PFSK-1 (cell line): ENCODE data around the gene PGAP3.

Experiments
- FOXP2 ChIP-seq: optimal IDR thresholded peaks from 2 replicates; pipeline ENCODE3; 2011; ENCODE audit warnings: borderline replicate concordance, control low read depth, inconsistent platforms; ENCODE audit not compliant: insufficient read depth; ENCODE audit errors: extremely low read length, extremely low read depth
- POLR2AphosphoS5 ChIP-seq: IDR thresholded peaks from 2 replicates; pipeline ENCODE4 v1.6.1; 2012; ENCODE audit warnings: low read depth, mild to moderate bottlenecking, control low read depth, low read length, moderate library complexity
- SIN3A ChIP-seq: IDR thresholded peaks from 2 replicates; pipeline ENCODE4 v1.6.1; 2012; ENCODE audit warnings: mild to moderate bottlenecking, low read length, moderate library complexity, borderline replicate concordance; ENCODE audit not compliant: insufficient read depth
- TAF1 ChIP-seq: IDR thresholded peaks from 2 replicates; pipeline ENCODE4 v1.6.1; 2012; ENCODE audit warnings: low read length, control low read depth, borderline replicate concordance; ENCODE audit not compliant: insufficient read depth
- TF ChIP-seq, protein P1 (sequence below), 2 experiments: IDR thresholded peaks; 2 replicates each; pipeline versions ENCODE4 v1.6.1 to v1.8.0; 2011 to 2012; ENCODE audit warnings: low read depth in 2 of 2, low read length in 2 of 2, control low read depth in 1 of 2, inconsistent platforms in 1 of 2, mild to moderate bottlenecking in 1 of 2, moderate library complexity in 1 of 2; ENCODE audit not compliant: insufficient read depth in 1 of 2

PGAP3 gene

GRCh38 chr17:39624313-39624712 lies 63.5 kb downstream of the PGAP3 start:
- TF ChIP-seq FOXP2 (no peak), TAF1 (no peak), SIN3A (no peak), POLR2AphosphoS5 (no peak)
- TF ChIP-seq, protein P1, sequence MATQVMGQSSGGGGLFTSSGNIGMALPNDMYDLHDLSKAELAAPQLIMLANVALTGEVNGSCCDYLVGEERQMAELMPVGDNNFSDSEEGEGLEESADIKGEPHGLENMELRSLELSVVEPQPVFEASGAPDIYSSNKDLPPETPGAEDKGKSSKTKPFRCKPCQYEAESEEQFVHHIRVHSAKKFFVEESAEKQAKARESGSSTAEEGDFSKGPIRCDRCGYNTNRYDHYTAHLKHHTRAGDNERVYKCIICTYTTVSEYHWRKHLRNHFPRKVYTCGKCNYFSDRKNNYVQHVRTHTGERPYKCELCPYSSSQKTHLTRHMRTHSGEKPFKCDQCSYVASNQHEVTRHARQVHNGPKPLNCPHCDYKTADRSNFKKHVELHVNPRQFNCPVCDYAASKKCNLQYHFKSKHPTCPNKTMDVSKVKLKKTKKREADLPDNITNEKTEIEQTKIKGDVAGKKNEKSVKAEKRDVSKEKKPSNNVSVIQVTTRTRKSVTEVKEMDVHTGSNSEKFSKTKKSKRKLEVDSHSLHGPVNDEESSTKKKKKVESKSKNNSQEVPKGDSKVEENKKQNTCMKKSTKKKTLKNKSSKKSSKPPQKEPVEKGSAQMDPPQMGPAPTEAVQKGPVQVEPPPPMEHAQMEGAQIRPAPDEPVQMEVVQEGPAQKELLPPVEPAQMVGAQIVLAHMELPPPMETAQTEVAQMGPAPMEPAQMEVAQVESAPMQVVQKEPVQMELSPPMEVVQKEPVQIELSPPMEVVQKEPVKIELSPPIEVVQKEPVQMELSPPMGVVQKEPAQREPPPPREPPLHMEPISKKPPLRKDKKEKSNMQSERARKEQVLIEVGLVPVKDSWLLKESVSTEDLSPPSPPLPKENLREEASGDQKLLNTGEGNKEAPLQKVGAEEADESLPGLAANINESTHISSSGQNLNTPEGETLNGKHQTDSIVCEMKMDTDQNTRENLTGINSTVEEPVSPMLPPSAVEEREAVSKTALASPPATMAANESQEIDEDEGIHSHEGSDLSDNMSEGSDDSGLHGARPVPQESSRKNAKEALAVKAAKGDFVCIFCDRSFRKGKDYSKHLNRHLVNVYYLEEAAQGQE (IDR thresholded peaks at IDR 0.05; ENCODE audit: insufficient read depth in 1 of 2, low read depth in 2 of 2, low read length in 2 of 2), result no peak

DNA sequence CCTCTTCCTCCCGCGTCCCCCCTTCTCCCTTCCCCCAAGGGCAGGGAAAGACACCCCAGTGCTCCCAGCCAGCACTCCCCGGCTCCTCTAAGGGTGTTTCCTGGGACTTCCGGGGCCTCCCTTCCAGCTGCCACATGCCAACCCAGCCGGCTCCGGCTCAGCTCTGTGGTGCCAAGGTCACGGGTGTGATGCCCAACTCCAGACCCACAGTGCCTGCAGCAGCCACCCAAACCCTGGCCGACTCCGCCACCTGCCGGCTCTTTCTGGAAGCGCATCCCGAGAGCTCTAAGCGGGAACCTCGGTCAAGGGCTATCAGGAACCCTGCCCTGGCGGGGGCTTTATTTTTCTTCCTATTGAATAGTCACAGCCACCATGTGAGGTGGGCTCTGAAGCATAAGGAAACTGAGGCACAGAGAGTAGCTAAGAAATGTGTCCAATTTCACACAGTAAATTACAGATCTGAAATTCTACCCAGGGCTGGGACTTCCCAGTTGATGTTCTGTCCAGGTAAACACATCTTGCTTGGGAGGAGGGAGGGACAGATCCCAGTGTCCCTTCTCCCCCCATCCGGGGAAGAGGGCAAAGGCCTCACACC lies 64.4 kb downstream of the PGAP3 start:
- TF ChIP-seq, protein P1 (IDR thresholded peaks at IDR 0.05; ENCODE audit: insufficient read depth in 1 of 2, low read depth in 2 of 2, low read length in 2 of 2), result 0 out of 4 replicates have a peak, but pooled peaks of 1 of the 2 experiments have one; percentile 41
- no peak for TF ChIP-seq FOXP2

- TF ChIP-seq POLR2AphosphoS5 (no peak), SIN3A (no peak), FOXP2 (no peak), TAF1 (no peak)
- TF ChIP-seq, protein P1 (IDR thresholded peaks at IDR 0.05; ENCODE audit: insufficient read depth in 1 of 2, low read depth in 2 of 2, low read length in 2 of 2), result no peak
These were observed 65.4 kb downstream of the PGAP3 start for GRCh38 chr17:39622380-39623006.

- TF ChIP-seq FOXP2, result no peak
- TF ChIP-seq, protein P1 (IDR thresholded peaks at IDR 0.05; ENCODE audit: insufficient read depth in 1 of 2, low read depth in 2 of 2, low read length in 2 of 2), result peak; percentile 88 to 94
These were observed 66.1 kb downstream of the PGAP3 start for GRCh38 chr17:39621523-39622379.
